ENCODE results near the gene OR1B1. TPM values are rescaled to one million over a fixed set of nuclear protein-coding genes. Genes with fewer than 3 reads are reported as not detected.

The OR1B1 gene
- total RNA-seq, 1 donor from 2014 or later: not detected

DNA sequence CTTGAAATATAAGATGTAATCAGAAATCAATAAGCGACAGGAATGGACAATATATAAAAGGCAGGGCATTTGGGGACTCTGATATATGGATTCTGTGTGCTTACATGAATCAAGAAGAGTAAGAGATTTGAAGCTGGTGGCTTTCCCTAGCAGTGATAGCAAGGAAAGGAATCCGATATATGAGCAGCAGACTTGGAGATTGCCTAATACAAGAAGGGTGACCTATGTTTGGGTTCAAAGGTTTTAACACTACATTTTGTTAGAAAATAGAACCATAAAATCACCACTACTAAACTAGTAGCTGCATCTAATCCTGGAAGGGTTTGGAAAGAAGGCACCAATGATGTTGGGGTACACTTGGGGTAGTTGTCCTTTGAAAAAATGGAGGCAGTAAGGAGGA, 15.1 kb upstream of the OR1B1 start:
- Mint-ChIP-seq H3K4me3 (ENCODE audit: unreplicated experiment) (no peak overlapping the region), H3K27me3 (ENCODE audit: low read depth, unreplicated experiment) (no peaks in the 10 kb centered on the region), H3K4me1 (ENCODE audit: low read depth, unreplicated experiment) (no peaks in the 10 kb centered on the region), H3K27ac (ENCODE audit: unreplicated experiment) (no peak overlapping the region), H3K9me3 (ENCODE audit: unreplicated experiment) (peaks cover 10% of the 10 kb centered on the region), H3K36me3 (ENCODE audit: low read depth, unreplicated experiment) (no peaks in the 10 kb centered on the region)
- Histone ChIP-seq H3K36me3 (ENCODE audit: insufficient read depth, low read length) (no peaks in the 10 kb centered on the region), H3K79me2 (ENCODE audit: insufficient read depth, low read length) (no peaks in the 10 kb centered on the region), H3K27me3 (ENCODE audit: insufficient read depth, low read length) (no peaks in the 10 kb centered on the region), H3K4me2 (ENCODE audit: low read length) (no peak overlapping the region), H2AFZ (ENCODE audit: low read depth, low read length) (no peak overlapping the region), H3K4me3 (ENCODE audit: insufficient read depth, low read depth, low read length) (no peak overlapping the region), H3K27ac (ENCODE audit: low read depth, low read length) (no peak overlapping the region), H4K20me1 (ENCODE audit: insufficient read depth, low read length) (no peaks in the 10 kb centered on the region), H3K4me1 (ENCODE audit: insufficient read depth, low read length) (no peaks in the 10 kb centered on the region), H3K9me3 (ENCODE audit: insufficient read depth, low read depth, low read length) (no peaks in the 10 kb centered on the region), H3K9ac (ENCODE audit: low read length) (no peak overlapping the region)
- no peak for TF ChIP-seq CTCF (IDR thresholded peaks at IDR 0.05; ENCODE audit: insufficient read depth, low read depth, low read length)
- TF ChIP-seq EZH2 (IDR thresholded peaks at IDR 0.05; ENCODE audit: insufficient read depth, low read length): no peak
- DNase-seq (ENCODE audit: low read depth): no peak
- no peak for FAIRE-seq

DNA sequence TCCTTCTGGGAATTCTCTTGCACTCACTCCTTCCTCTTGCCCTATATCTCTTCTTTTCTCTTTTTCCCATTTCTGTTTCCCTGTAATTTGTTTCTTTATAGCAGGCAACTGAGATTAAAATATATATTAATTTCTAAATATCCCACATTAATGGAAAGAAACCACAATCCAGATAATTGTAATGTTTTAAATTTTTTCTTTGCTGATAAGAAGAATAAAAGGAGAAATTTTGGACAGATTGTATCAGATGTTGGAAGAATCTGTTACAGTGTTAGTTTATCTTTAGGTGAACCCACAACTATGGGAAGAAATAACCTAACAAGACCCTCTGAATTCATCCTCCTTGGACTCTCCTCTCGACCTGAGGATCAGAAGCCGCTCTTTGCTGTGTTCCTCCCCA, 4.0 kb upstream of the OR1B1 start, which contains the start of gene OR1L1:
Gene OR1L1 (plus strand): TSS at position 301 of the 400 bp plus-strand sequence. CDS start 0 bp downstream, at position 301.
- H3K9me3 ChIP-seq (ENCODE audit: insufficient read depth, low read depth, low read length): no peaks in the 10 kb centered on the region
- no peaks in the 10 kb centered on the region for H3K4me1 ChIP-seq (ENCODE audit: insufficient read depth, low read length)
- H3K9ac ChIP-seq (ENCODE audit: low read length): no peak within 1 kb of the TSS
- Mint-ChIP-seq H3K27ac (ENCODE audit: unreplicated experiment) (no peak within 1 kb of the TSS), H3K9me3 (ENCODE audit: unreplicated experiment) (peaks cover 3% of the 10 kb centered on the region), H3K27me3 (ENCODE audit: low read depth, unreplicated experiment) (peaks cover 2% of the 10 kb centered on the region), H3K4me3 (ENCODE audit: unreplicated experiment) (no peak within 1 kb of the TSS), H3K4me1 (ENCODE audit: low read depth, unreplicated experiment) (no peaks in the 10 kb centered on the region), H3K36me3 (ENCODE audit: low read depth, unreplicated experiment) (no peaks in the 10 kb centered on the region)
- no peaks in the 10 kb centered on the region for H3K27me3 ChIP-seq (ENCODE audit: insufficient read depth, low read length)
- FAIRE-seq (no peak), DNase-seq (ENCODE audit: low read depth) (no peak)
- TF ChIP-seq CTCF (IDR thresholded peaks at IDR 0.05; ENCODE audit: insufficient read depth, low read depth, low read length) (no peak), EZH2 (IDR thresholded peaks at IDR 0.05; ENCODE audit: insufficient read depth, low read length) (no peak)
- H3K4me3 ChIP-seq (ENCODE audit: insufficient read depth, low read depth, low read length): no peak within 1 kb of the TSS
- H3K4me2 ChIP-seq (ENCODE audit: low read length): no peak within 1 kb of the TSS
- no peaks in the 10 kb centered on the region for H4K20me1 ChIP-seq (ENCODE audit: insufficient read depth, low read length)
- H3K36me3 ChIP-seq (ENCODE audit: insufficient read depth, low read length): no peaks in the 10 kb centered on the region
- H3K27ac ChIP-seq (ENCODE audit: low read depth, low read length): no peak within 1 kb of the TSS
- H3K79me2 ChIP-seq (ENCODE audit: insufficient read depth, low read length): no peaks in the 10 kb centered on the region
- H2AFZ ChIP-seq (ENCODE audit: low read depth, low read length): no peak within 1 kb of the TSS

DNA sequence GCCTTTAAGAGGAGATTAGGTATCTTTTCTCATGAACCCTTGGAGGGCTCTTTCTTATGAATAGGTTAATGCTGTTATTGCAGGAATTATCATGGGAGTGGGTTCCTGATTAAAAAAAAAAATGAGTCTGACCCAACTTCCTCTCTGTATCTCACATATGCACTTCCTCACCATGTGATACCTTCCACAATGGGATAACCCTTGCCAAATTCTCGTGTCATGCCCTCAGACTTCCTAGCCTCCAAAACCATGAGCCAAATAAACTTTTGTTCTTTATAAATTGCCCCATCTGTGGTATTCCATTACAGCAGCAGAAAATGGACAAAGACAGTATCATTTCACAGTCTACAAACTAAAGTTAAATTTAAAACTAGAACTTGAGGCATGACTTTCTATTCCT, 1.0 kb downstream of the OR1B1 start:
- FAIRE-seq (no peak), DNase-seq (ENCODE audit: low read depth) (no peak)
- Histone ChIP-seq H3K9ac (ENCODE audit: low read length) (no peak overlapping the region), H3K4me3 (ENCODE audit: insufficient read depth, low read depth, low read length) (no peak overlapping the region), H3K36me3 (ENCODE audit: insufficient read depth, low read length) (no peaks in the 10 kb centered on the region), H3K4me2 (ENCODE audit: low read length) (no peak overlapping the region), H3K27me3 (ENCODE audit: insufficient read depth, low read length) (no peaks in the 10 kb centered on the region), H2AFZ (ENCODE audit: low read depth, low read length) (no peak overlapping the region), H3K4me1 (ENCODE audit: insufficient read depth, low read length) (no peaks in the 10 kb centered on the region), H3K79me2 (ENCODE audit: insufficient read depth, low read length) (no peaks in the 10 kb centered on the region), H3K9me3 (ENCODE audit: insufficient read depth, low read depth, low read length) (no peaks in the 10 kb centered on the region), H4K20me1 (ENCODE audit: insufficient read depth, low read length) (no peaks in the 10 kb centered on the region), H3K27ac (ENCODE audit: low read depth, low read length) (no peak overlapping the region)
- H3K4me1 Mint-ChIP-seq (ENCODE audit: low read depth, unreplicated experiment): no peaks in the 10 kb centered on the region
- no peaks in the 10 kb centered on the region for H3K36me3 Mint-ChIP-seq (ENCODE audit: low read depth, unreplicated experiment)
- H3K4me3 Mint-ChIP-seq (ENCODE audit: unreplicated experiment): no peak overlapping the region
- H3K27ac Mint-ChIP-seq (ENCODE audit: unreplicated experiment): no peak overlapping the region
- no peaks in the 10 kb centered on the region for H3K27me3 Mint-ChIP-seq (ENCODE audit: low read depth, unreplicated experiment)
- TF ChIP-seq CTCF (IDR thresholded peaks at IDR 0.05; ENCODE audit: insufficient read depth, low read depth, low read length): no peak
- TF ChIP-seq EZH2 (IDR thresholded peaks at IDR 0.05; ENCODE audit: insufficient read depth, low read length): no peak
- H3K9me3 Mint-ChIP-seq (ENCODE audit: unreplicated experiment): peaks cover 3% of the 10 kb centered on the region
